ENCODE results near the gene KRT78.
"Not testable (repeated sequence)": the region's sequence is repeated elsewhere in the genome, so short reads cannot be mapped to it uniquely, and the experiment has no call there.

The KRT78 gene

GRCh38 chr12:52795694-52796428 is 52.9 kb downstream of the KRT78 start, which contains the start of gene KRT3:
Gene KRT3 (minus strand): TSS chr12:52796117. CDS start chr12:52796042, 75 bp downstream.
- DNase-seq = no peak

DNA sequence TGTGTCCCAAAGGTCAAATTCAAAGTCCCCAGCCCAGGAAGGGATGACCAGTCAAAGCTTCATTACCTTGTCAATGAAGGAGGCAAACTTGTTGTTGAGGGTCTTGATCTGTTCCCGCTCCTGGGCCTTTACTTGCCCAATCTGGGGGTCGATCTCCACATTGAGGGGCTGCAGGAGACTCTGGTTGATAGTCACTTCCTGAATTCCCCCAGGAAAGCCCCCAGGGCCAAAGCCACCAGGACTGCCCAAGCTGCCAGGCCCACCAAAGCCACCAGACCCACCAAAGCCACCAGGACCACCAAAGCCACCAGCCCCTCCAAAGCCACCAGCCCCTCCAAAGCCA is 53.5 kb downstream of the KRT78 start:
- not testable (repeated sequence) for DNase-seq

DNA sequence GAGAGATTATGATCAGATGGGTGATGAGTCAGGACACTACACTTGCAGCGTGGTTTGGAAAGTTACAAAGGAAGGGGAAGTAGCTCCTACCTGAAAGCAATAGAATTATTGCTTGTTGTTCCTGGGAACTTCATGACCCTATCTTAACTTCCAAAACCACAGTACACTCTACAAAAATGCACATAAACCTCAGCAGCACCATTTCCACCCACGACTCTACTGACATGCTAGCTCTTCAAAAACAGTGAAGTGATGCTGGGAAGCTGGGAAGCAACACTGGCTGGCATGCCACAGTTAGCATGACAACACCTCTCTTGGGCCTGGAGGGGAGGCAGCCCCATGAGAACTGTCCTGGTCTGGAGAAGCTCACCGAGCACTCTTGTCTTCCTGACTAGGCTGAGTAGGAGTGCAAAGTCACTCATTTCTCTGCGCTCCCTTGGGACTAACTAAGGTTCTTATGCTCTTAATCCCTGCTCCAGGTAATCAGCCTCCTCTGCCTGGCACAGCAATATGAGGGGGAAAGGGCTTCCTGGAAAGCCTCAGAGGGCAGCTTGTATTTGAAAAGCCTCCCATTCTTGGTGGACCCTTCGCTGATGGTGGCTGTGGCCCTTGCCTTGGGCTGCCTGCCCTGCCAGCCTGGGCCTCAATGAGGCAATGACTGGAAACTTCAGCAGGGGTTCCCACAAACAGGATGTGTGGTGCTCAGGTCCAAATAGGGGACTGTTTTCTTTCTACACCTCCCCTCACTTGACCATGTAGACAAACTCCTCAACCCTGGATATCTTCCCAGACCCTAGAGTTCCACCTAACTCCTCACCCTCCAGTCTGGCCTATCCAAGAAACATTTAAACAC is 54.1 kb downstream of the KRT78 start:
- DNase-seq = peak; percentile 67

DNA sequence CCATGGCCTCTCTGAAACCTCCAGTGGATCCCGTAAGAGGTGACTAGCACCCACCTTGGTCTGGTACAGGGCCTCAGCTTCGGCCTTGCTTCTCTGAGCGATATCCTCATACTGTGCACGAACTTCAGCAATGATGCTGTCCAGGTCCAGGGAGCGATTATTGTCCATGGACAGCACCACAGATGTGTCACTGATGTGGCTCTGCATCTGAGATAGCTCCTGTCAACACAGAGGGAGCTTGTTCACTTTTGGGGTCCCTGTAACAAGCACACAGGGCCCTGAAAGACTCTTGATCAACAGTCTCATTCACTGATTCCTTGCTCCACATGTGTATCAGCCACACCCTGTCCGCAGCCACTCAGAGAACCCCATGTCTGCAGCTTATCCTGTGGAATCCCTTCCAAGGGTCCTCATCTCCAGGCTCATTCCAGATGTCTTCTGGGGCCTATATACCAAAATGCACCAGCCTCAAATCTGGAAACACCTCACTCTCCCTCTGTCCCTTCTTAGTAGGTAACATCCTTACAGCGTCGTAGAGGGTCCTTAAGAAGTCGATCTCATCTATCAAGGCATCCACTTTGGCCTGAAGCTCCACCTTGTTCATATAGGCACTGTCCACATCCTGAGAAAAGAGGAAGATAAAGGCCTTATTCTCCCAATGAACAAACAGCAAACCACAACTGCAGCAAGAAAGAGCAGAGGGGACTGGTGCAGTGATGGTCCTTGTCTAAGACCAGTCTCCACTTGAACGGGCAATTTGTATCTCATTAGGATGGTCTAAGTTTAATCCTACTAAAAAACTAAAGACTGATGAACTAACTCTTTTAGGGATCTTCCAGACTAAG is 56.4 kb downstream of the KRT78 start:
- no peak for DNase-seq

DNA sequence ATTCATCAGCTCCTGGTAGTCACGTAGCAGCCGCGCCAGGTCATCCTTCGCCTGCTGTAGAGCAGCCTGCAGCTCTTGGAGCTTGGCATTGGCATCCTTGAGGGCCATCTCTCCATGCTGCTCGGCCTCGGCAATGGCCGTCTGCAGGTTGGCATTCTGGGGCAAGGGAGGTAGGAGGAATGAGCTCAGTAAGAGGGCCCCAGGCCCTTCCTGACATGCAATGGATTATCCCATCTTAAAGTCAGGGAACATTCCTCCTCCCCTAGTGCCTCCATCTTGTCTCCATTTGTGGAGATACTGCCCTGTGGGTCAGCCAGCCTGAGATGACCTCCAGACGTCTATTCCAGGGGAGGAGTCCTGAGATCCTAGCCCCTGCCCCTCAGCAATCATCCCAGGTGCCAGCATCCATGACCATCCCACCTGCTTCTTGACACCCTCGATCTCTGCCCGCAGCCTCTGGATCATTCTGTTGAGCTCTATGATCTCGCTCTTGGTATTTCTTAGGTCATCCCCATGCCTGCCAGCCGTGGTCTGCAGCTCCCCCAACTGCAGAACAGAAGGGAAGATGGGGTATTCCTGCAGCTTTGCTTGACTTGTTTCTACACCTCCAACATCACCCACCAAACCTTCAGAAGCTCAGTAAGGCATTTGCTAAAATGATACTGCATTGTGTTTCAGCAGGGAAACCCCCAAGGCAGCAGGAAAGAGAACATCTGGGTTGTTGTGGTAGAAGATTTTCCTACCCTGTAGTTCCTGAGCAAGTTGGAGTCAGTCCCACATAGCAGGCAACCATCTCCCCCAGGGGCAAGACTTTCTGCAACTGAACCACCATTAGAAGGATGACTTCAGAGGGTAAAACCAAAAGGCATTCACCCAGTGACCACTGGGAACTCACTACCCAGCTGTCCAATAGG is 57.3 kb downstream of the KRT78 start:
- no peak for DNase-seq

DNA sequence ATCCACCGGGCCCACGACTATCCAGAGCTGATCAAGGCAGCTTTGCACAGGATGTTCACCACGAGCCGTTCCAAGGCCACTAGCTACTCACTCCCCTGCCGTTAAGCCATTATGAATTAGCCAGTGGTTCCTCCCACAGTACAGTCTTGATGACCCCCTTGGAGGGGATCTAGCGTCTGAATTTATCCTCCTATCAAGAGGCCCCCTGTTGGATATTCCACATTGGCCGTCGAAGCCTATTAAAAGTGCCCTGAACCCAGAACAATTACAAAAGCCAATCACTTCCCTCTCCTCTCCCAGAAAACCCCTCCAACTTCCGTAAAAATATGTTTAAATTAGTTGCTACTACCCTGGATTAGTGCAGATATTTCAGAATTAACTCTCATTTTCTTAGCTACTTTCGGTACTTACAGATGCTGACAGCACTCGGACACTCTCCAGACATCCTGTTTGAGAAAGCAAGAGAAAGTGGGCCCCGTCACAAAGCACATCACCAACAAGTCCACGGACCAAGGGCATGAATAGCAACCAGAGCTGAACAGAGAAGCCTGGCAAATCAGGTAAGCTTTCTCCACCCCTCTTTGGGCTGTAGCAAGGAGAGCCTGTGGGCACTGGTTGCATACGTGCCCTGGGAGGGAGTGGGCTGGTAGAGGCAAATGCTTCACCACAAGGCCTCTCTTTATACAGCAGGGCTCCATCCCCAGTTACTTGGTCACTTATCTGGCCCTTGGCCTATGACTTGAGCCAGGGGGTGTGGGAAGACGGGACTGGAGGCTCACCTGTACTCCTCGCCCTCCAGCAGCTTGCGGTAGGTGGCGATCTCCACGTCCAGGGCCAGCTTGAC is 58.1 kb downstream of the KRT78 start:
- DNase-seq = no peak

DNA sequence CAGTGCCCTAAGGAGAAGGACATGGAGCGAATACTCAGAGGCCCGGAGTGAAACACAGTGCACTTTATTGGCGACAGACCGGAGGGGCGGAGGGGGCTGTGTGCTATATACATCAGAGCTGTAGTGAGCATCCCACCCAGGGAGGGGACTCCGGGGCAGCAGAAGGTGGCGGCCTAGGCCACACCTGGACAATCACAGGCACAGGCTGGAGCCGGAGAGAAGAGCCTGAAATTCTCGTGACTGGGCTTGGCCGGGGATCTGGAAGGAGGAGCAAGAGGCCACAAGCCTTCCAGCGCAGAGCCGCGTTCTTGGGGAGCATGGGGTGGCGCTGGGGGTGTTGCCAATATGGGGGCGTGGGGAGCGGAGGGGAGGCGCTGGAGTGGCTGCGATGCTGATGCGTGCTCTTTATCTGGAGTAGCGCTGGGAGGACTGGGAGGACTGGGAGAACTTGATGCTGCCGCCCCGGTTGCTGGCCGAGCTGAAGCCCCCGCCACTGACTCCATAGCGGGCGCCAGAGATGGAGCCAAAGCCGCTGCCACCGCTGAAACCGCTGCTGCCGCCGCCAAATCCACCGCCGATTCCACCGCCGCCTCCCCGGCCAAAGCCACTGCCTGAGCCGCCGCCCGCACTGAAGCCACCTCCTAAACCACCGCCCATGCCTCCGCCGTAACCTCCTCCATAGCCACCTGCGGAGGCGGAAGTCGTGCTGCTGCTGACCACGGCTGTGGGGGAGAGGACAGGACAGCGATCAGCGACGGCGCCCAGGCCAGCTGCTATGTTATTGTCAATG is 59.0 kb downstream of the KRT78 start:
- no peak for DNase-seq

- DNase-seq = no peak
Measured at GRCh38 chr12:52788876-52789636, 59.7 kb downstream of the KRT78 start.

DNA sequence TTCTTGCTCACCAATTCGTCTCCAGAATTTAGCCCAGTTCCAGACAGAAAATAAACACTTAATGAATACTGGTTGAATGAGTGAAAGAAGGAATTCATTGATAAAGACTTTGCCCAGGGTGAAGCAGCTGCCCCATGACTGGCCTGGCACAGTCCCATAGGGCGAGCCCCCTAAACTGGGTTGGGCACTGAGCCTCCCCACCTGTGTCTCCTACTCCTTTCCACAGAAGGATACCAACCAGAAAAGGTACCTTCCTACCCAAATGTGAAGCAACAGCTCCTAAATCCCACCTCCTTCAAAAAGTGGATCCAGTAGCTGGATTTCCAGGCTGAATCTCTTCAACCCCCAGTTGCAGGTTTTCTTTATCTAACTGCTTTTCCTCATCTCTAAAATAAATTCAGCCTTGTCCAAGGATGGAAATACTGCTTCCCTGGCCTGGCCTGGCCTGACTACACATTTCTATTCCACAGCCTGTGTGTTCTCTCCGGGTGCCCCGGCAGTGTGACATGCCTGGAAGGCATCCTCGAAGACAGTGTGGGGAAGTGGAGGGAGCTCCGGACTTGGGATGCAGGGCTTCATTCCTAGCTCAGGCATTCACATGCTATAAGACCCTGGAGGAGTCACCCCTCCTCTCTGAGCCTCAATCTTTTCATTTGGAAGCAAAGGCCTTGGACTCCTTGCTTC is 60.5 kb downstream of the KRT78 start:
- DNase-seq = no peak

All from fibroblast of upper back skin (primary cell).